Superior temporal gyrus (tissue), 1 donor: ENCODE measurements around the gene PFKFB4.

Experiments
- DNase-seq: peaks from one replicate; pipeline ENCODE4 v3.0.0-alpha.2; 2016; ENCODE audit errors: extremely low spot score

Gene PFKFB4

DNA sequence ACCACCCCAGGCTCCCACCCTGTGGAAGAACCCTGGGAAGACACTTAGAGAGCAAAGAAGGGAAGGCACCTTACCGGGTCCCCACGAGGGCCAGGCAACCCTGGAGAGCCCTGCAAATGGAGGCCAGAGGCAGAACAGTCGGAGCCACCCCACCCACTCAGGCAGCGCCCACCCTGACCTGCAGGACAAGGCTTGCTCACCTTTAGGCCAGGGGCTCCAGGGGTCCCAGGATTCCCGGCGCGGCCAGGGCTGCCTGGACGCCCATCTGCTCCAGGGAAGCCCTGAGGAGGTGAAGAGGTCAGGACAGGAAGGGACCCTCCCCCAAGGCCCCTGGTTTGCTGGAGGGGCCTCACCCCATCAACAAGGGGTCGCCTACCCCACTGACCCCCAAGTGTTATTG, 28.2 kb upstream of the PFKFB4 start:
- DNase-seq: no peak

DNA sequence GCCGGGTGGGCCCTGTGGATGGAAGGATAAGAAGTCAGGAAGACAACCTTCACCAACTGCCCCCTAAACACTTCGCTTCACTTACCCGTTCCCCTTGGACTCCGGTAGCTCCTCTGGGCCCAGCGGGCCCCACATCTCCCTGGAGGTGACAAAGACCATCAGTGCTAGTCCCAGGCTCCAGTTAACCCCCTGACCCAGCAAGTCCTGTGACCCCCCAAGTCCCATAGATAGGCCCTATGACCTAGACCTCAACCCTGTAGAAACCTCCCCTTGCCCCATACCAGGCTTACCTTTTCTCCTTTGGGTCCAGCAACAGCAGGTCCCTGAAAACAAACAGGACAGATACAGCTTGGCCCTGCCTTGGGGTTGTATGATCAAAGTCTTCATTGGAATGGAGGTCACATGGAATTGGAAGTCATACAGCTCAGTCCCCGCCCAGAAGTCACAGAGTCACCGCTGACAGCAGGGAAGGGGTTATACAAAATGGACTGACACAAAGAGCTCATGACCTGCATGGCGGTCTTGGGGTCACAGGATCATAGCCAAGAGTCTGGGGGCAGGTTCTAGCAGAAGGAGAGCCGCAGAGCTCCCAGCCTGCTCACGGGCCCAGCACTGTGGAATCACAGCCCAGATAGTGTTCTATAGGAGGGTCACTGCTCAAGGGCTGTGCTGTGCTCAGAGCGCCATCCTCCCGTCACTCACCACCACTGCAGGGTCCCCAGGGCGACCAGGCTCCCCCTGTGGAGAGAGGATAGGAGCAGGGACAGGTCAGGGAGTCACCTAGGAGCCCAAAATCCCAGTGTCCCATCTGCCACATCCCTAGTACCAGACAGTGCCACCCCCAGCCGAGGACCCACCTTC, 25.2 kb upstream of the PFKFB4 start:
- DNase-seq: no peak

DNA sequence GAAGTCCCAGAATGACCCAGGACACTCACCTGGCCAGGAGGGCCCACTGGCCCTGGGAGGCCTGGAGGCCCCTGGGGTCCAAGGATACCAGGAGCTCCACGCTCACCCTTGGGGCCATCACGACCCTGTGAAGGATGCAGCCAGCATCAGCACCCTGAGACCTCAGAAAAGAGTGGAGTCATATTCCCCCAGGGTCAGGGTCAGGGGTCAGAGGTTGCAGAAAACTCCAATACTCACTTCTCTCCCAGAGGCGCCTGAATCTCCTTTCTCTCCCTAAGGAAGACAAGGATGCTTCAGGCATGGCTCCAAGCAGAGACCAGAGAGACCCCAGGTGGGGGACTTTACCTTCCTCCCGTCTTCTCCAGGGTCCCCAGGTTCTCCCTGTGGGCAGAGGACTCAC, 20.0 kb upstream of the PFKFB4 start:
- no peak for DNase-seq

DNA sequence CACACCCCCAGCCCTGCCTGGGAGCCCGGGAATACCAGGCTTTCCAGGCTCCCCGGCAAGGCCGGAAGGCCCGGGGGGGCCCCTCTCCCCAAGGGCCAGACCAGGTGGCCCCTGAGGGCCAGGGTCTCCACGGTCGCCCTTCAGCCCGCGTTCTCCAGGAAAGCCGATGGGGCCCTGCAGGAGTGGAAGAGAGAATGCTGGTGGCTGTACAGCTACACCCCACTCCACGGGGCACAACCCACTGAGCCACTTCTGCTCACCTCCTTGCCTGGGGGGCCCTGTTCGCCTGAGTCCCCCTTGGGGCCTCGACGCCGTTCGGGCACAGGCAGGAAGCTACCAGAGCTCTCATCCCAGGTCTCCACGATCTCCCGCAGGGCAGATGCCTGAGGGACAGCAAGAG, 18.8 kb upstream of the PFKFB4 start:
- no peak for DNase-seq

DNA sequence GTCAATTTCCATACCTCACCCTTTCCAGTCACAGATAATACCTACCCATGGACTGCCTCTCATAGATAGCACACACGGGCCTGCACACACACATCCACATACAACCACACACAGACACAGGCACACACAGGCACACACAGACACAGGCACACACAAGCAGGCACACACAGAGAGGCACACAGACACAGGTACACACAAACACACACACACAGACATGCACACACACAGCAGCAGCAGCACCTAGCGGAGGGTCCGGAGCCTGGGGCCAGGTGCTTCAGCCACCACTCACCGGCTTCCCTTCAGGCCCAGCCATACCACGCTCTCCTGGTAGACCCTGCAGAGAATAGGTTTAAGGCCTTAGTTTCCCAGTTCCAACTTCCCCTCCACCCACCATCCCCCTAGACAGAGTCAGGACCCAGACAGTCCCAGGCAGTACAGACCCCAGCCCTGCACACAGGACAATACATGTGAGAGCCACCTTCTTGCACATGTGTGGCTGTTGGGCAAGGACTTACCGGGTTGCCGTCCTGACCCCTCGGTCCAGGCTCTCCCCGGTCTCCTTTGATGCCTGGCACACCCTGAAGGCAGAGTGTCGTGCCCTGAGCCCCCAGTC, 17.5 kb upstream of the PFKFB4 start:
- no peak for DNase-seq

DNA sequence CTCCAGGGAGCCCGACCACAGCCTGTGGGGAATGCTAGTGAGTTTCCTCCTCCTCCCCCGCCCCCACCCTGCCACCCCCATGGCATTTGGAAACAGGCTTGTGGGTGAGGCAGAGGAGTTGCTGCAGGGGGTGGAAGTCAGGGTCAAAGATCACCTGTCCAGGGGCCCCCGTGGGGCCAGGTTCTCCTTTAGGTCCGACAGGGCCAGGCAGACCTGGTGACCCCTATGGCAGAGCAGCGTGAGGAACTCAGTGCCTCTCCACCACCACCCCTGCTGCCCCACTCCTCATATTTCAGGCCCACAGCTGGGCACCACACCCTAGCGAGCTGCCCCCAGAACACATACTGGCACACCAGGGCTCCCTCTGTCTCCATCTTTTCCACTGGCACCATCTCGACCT, 15.9 kb upstream of the PFKFB4 start:
- DNase-seq: no peak

DNA sequence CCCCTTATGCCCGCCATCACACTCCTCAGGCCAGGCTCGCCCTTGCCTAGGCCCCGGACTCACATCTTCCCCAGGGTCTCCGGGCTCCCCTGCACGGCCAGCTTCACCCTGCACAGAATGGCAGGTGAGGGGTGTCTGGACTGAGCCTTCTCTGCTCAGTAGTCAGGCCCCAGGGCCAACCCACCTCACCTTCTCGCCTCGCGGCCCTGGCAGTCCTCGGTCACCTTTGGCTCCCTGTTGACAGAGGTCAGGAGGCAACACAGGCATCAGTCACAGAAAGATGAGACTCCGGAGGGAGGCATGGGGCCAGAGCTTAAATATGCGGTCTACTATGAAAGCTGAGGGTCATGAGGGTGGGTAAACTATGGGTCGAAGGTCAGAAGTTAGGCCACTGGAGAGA, 15.3 kb upstream of the PFKFB4 start:
- DNase-seq: no peak

DNA sequence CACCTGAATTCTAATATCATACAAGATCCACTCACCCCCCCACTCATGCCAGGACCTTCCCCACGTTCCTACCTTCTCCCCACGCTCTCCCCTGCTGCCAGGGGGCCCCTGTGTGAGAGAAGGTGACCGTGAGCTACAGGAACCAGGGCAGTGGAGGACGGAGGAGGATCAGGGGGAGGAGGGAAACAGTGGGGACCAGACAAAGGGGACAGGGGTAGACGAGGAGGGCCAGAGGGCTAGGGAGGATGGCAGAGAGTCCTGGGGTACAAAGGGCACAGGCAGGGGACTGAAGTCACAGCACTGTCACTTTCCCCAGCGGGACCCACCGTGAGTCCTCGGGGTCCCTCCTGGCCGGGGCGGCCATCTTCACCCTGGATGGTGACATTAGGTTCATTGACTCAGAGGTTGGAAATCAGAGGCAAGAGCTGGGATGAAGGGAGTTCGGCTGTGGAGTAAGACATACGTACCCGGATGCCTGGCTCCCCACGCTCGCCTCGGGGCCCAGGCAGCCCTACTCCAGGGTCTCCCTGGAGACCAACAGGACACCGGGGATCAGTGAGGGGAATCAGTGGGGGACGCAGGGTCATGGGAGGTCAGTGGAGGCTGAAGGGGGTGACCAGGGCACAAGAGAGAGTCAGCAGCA, 13.3 kb upstream of the PFKFB4 start:
- no peak for DNase-seq

DNA sequence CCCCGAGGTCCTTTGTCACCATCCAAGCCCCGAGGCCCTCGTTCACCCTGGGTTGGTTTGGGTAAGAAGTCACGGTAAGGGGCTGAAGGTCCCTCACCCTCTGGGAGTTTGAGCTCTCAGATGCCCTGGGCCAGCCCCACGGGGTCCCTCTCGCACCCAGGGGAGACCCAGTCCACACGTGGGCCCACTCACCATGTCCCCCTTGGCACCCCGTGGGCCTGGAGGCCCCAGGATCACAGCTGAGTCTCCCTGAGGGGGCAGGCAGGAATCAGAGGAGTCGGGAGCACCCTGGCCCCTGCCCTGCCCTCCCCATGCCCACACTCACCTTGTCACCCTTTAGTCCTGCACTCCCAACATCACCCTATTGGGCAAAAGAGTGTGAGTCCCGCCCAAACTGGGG, 12.8 kb upstream of the PFKFB4 start:
- DNase-seq: no peak

DNA sequence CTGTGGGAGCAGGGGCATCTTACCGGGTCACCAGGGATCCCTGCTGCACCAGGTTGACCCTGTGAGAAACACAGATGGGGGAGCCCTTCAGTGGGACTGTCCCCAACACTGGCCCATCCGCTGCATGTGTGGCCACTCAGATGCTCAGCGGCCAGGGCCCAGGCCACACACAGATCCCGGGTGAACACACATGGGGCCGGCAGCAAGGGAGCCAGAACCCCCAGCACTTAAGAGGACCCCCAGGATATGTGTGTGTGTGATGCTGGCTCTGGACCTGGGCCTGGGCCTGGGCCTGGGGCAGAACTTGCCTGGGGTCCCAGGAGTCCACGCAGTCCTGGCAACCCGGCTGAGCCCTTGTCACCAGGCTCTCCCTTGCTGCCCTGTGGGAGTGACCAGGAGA, 11.9 kb upstream of the PFKFB4 start:
- no peak for DNase-seq

DNA sequence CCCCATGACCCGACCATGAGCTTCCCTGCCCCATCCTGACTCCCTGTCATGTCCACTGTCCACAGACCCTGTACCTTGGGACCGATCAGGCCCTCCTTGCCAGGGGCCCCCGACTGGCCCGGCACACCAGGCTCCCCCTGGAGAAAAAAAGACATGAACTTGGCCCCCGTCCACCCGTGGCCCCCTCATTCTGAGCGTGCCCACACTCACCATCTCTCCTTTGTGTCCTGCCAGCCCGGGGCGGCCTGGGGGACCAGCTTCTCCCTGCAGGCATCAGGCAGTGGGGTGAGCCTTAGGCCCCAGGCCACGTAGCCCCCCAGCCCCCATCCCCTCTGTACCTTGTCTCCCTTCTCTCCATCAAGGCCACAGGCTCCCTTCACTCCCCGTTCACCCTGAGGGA, 10.9 kb upstream of the PFKFB4 start:
- no peak for DNase-seq

DNA sequence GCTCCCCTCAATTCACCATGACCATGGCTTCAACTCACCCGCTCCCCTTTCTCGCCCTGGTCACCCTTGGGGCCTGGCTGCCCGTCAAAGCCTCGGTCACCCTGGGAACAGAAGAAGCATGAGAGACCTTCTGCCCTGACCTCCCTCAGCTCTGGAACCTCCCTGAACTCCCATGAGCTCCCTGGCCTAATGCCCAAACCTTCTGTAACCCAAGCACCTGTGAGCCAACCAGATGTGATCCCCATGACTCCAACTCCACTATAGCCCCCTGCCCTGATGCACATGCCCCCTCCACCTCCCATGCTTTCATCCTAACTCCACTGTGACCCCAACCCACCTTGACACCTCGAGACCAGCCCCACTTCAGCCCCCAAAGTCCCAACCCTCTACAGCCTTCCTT, 10.5 kb upstream of the PFKFB4 start:
- DNase-seq: no peak

DNA sequence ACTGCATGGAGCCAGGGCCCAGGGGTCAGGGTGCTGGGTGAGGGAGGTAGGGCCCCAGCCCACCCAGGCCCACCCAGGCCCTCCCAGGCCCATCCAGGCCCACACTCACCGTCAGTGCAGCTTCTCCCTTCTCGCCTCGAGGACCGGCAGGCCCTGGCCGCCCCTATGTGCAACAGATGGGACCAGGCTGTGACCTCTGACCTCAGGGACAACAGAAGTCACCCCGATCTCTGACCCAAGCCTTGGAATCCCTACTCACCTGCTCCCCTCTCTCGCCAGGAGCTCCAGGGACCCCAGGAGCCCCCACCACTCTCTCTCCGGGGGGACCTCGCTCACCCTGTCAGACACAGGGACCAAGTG, 9.8 kb upstream of the PFKFB4 start:
- DNase-seq: no peak

DNA sequence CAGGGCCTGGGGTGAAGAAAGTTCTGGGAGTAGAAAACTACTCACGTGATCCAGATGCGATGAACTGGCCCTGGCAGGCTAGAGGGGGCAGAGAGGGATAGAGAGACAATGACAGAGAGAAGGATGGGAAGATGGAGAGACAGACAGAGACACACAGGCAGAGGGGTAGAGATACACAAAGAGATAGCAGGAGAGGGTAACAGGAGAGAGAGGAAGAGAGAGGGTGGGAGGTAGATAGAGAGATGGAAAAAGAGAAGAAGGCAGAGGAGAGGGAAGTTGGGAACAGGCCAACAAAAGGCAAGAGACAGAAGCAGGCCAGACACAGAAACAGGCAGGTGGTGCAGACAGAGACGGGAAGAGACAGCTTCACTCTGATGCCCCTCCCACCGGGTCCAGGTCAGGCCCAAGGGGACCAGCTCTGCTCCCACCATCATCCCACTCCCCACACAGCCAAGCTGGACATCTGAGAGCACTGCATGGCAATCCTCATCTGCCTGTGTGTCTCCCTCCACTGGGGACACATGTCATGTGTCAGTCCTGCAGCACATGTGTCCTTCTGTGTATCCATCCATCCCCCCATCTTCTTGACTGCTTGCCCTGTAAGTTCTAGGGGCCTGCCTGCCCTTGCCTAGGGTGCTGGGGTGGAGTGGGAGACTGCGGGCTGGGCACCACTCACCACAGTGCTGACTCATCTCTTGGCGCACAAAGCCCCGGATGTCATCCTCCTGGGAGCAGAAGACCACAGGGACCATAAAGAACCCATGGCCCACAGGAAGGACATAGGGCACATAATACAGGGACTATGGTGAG, 9.2 kb upstream of the PFKFB4 start:
- no peak for DNase-seq

DNA sequence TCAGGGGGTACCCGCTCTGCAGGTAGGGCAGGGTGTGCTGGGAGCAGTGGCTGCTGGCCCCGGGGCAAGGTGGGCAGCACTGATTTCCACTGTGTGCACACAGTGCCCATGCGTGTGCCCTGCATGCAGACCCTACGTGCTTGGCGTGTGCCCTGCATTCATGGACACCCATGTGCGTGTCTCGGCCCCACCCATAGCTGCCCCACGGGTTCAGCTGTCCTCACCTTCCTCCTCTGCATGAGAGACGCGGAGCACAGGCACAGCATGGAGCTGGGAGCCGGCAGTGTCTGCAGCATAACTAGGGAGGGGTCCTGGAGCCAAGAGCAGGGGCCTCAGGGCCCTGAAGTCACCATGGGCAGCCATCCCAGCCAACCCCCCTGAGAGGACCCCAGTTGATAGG, 8.6 kb upstream of the PFKFB4 start:
- DNase-seq: no peak

DNA sequence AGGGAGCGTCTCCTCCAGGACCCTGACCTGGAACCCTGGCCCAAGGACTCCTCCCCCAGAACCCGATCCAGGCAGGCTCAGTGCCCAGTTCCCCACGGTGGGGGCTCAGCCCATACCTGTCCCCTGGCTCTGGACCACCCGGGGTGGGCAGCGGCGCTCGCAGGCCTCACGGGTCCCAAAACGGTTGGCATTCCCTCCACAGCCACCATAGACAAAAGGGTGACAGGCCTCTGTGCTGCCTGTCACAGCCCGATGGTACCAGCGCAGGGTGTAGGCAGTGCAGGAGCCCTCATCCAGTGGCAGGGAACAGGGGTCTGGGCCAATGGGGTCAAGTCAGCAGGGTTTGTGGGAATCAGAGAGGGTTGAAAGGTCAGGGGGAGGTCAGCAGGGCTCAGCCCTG, 8.1 kb upstream of the PFKFB4 start:
- no peak for DNase-seq

DNA sequence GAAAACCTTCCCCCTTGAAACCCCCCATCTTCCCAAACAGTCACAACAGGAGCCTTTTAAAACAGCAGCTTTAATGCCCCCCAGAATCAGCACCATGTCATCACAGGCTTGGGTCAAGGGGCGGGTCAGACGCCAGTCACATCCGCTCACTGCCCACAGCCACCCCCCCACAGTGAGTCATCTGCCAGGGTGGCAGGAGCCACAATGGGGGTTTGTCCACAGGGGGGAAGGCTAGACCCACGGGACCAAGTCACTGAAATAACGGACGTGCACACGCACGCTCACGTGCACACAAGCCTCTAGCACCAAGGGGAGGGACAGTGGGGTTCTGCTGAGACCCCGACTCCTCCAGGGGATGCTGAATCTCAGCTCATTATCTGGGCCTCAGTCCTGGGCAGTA, 7.4 kb upstream of the PFKFB4 start:
- DNase-seq: peak; percentile 61

DNA sequence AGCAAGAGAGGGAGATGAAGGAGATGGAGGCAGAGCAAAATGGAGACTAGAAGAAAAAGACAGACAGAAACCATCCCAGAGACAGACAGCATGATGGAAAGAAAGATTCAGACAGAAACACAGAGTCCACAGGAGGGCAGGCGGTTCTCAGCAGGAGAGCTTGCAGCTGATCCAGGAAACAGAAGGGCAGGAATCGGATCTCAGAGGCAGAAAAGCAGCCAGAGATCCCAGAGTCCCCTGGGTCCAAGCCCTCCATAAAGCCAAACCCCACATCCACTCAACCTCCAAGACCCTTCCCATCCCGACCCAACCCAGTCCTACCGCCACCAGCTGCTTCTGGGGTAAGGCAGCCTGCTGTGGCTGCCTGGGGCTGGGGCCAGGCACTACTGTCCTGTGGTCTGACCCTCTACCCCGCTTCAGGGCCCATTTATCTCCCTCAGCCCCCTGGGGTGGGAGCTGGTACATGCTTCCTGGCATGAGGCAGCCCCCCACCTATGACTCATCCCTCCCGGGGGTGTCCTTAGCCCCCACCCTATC, 6.8 kb upstream of the PFKFB4 start, which contains the start of gene UCN2:
Gene UCN2, minus strand, starts transcription at position 400 of the 537 bp plus-strand sequence. CDS start 657 bp downstream, outside the sequence.
- no peak for DNase-seq

DNA sequence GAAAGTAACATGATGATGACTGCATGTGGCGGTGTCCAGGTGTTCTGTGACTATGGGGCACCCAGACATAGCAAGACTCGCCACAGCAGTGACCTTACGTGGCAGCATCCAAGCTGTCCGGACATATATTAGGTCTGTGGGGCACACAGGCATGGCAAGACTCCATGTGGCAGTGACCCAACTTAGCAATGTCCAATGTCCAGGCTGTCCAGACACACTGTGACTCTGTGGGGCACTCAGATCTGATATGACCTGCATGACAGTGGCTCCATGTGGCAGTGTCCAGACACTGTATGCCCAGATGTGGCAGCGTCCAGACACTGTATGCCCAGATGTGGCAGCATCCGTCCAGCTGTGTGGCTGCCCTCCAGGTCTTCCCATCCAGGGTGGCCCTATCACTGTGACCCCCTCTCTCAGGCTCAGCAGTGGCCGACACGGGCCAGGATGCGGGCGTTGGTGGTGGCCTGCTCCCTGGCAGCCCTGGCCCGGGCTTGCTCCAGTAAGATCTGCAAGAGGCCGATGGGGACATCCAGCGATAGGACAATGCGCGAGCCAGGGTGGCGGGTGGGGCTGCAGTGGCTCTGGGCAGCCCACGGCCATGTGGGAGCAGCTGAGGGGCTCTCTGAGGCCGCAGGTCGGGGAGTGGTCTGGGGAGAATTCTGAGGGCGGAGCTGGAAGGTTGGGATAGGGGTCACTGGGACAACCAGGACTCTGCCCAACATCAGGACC, 5.9 kb upstream of the PFKFB4 start:
- no peak for DNase-seq

DNA sequence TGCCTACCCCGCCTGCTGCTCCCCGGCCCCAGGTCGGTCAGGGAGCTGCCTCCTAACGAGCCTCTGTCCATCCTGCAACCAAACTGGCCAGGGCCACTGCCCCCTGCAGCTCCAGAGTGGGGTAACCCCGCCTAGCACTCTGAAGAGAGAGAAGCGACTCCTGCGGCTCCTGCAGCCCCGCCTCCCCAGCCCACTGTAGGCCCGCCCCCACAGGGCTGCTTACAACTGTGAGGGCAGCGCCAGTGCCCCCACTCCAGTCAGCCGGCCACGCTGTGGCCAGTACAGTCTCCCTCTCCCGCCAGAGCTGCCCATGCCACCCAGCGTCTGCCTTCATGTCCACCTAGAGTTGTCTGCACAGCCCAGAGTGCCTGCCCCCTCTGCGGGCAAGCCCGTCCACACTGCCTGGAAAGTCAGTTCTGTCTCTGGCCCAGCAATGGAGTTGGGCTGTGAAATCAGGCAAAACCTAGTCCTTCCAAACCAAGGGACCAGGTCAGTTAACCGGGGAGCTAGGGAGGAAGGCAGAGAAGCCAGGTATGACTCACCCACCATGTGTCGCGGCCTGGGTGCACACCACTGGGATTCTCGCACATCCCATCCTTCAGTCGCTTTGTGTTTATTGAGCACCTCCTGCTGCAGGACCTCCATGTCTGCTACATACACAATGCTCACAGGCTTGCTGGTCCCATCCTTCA, 4.6 kb upstream of the PFKFB4 start:
- DNase-seq: no peak

DNA sequence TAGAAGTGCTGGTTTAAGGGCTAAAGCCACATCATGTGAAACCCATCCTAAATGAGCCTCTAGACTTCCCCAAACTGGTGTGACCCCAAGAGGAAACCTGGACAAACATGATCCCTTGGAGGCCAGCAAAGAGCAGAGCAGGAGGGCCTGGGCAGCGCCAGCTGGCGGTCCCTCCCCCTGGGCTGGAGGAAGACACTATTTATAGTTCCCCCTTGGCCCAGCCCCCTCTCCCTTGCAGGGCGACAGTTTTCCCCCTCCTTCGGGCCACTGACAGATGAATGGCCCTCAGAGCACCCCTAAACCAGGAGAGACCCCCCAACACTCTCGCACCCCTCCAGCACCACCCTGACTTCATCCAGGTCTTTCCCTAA, 4.0 kb upstream of the PFKFB4 start:
- DNase-seq: no peak
